Activated naive CD4-positive, alpha-beta T cell treated with anti-CD3 and anti-CD28 coated beads for 36 hours (primary cell): ENCODE data around the gene TACC3. TPM values are rescaled to one million over a fixed set of nuclear protein-coding genes. Genes with fewer than 3 reads are reported as not detected.

Experiments
- CTCF ChIA-PET: fragments of 350-600 bp; sonication (Branson Sonifier 250); formaldehyde crosslinking; loops from one replicate; lab custom pipeline; 2021; ENCODE audit warnings: antibody characterized with exemption; lab: Charles Lee
- DNase-seq: peaks from one replicate; pipeline ENCODE4 v3.0.0-alpha.2; 2020
- H3K27ac Mint-ChIP-seq: one replicate; pipeline ENCODE4 v1.8.0; 2021; ENCODE audit warnings: mild to moderate bottlenecking, mixed read lengths
- H3K27me3 Mint-ChIP-seq: one replicate; pipeline ENCODE4 v1.8.0; 2021; ENCODE audit warnings: low read depth, mixed read lengths
- H3K36me3 Mint-ChIP-seq: one replicate; pipeline ENCODE4 v1.8.0; 2021; ENCODE audit warnings: low read depth, mixed read lengths
- H3K4me1 Mint-ChIP-seq: one replicate; pipeline ENCODE4 v1.8.0; 2021; ENCODE audit warnings: low read depth, mixed read lengths
- H3K4me3 Mint-ChIP-seq: one replicate; pipeline ENCODE4 v1.8.0; 2021; ENCODE audit warnings: mild to moderate bottlenecking, moderate library complexity, mixed read lengths
- H3K9me3 Mint-ChIP-seq: one replicate; pipeline ENCODE4 v1.8.0; 2021; ENCODE audit warnings: mixed read lengths
- intact Hi-C: fragments of 100-400 bp; cut with micrococcal nuclease; formaldehyde crosslinking; loops from one replicate; pipeline ENCODE4 v1.15.1; 2023
- total RNA-seq, 2 experiments: library from RNA; stranded (reverse); gene quantifications; one replicate each; pipeline ENCODE4 v1.2.3, GENCODE V29; 2021

The TACC3 gene
- total RNA-seq, 2 experiments from 2014 or later = 246 to 264 TPM

DNA sequence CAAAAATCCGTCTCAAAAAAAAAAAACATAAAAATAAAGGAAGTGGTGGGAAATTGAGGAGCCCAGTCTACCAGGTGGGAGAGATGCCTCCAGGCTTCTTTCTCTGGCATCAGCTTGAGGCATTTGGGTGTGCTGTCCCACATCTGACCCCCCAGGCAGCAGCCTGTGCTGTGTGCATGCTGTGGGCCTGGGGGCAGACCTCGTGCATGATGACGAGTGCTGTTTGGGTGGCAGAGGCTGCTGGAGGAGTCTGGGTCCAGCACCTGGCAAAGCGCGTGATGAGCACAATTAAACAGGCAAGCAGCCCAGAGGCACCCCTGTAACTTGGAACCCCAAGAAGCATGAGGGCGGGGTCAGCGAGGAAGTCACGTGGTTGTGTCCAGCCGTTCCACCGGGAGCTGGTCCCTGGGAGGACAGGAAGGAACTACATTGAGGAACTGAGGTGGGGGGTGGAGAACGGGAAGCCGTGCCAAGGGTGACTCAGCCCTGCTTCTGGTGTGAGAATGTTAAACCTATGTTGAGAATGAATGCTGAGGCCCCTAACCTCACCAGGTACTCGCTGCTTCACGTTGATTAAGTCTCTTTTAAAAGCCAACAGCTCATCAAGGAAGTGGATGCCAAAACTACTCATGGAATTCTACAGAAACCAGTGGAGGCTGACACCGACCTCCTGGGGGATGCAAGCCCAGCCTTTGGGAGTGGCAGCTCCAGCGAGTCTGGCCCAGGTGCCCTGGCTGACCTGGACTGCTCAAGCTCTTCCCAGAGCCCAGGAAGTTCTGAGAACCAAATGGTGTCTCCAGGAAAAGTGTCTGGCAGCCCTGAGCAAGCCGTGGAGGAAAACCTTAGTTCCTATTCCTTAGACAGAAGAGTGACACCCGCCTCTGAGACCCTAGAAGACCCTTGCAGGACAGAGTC, 6.1 kb downstream of the TACC3 start:
- Mint-ChIP-seq H3K4me3 (no peak overlapping the region), H3K27me3 (no peaks in the 10 kb centered on the region), H3K9me3 (no peaks in the 10 kb centered on the region), H3K36me3 (peaks cover 76% of the 10 kb centered on the region), H3K4me1 (peaks cover 74% of the 10 kb centered on the region), H3K27ac (peak overlapping the region; percentile 46)
- CTCF ChIA-PET = interaction anchor here (0.7 to 5.9 kb wide), 4 partner anchors 13 to 35 kb away, joined by 3 to 58 read pairs (median 3); no protein-coding TSS in a partner anchor
- no peak for DNase-seq
- intact Hi-C loops = loop anchor here (2.0 to 10.0 kb wide), 2 partner anchors 15 to 737 kb away; partner anchors contain the start of genes RNF4 and SLBP

DNA sequence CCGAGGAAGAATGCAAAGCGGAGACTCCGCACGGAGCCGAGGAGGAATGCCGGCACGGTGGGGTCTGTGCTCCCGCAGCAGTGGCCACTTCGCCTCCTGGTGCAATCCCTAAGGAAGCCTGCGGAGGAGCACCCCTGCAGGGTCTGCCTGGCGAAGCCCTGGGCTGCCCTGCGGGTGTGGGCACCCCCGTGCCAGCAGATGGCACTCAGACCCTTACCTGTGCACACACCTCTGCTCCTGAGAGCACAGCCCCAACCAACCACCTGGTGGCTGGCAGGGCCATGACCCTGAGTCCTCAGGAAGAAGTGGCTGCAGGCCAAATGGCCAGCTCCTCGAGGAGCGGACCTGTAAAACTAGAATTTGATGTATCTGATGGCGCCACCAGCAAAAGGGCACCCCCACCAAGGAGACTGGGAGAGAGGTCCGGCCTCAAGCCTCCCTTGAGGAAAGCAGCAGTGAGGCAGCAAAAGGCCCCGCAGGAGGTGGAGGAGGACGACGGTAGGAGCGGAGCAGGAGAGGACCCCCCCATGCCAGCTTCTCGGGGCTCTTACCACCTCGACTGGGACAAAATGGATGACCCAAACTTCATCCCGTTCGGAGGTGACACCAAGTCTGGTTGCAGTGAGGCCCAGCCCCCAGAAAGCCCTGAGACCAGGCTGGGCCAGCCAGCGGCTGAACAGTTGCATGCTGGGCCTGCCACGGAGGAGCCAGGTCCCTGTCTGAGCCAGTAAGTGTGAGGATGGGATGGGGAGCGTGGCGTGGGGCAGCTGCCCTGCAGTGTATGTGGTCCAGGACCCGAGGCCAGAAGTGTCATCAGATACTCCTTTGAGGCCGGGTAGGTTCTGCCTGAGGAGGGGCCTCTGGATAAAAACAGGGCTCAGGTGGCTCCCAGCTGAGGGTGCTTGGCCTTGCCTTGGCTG, 7.0 kb downstream of the TACC3 start:
- CTCF ChIA-PET = interaction anchor here (0.8 to 5.9 kb wide), 2 partner anchors 23 to 36 kb away, joined by 3 to 58 read pairs; no protein-coding TSS in a partner anchor
- H3K9me3 Mint-ChIP-seq = no peaks in the 10 kb centered on the region
- peak; percentile 5 for DNase-seq
- no peaks in the 10 kb centered on the region for H3K27me3 Mint-ChIP-seq
- H3K36me3 Mint-ChIP-seq = peaks cover 73% of the 10 kb centered on the region
- peak overlapping the region; percentile 9 for H3K4me3 Mint-ChIP-seq
- peaks cover 71% of the 10 kb centered on the region for H3K4me1 Mint-ChIP-seq
- intact Hi-C loops = loop anchor here (10.0 kb wide), 1 partner anchor 736 kb away; the partner anchor contains the start of gene RNF4
- H3K27ac Mint-ChIP-seq = no peak overlapping the region

DNA sequence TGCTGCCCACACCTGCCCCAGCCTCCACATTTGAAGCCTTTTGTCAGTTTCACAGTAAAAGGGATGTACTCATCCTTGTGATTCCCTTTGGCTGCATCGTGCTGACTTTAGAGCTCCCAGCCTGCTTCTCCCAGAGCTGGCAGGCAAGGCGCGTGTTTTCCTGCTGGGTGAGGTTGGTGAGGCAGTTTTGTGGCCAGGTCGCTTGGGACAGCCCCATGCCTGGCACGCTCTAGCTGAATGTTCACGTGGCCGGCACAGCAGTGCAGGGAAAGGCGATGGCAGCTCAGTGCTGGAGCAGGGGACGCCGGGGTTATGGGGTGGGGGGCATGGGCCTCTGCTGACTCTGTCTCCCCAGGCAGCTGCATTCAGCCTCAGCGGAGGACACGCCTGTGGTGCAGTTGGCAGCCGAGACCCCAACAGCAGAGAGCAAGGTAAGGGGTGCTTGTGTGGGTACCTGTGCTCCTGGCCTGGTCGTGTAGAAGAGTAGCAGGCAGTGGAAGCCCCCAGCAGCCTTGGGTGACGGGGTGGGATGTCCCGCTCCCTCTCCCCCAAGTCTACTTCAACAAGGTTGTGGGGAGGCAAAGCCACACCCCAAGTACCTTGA, 9.3 kb downstream of the TACC3 start:
- CTCF ChIA-PET = interaction anchor here (0.6 to 2.3 kb wide), 4 partner anchors 9 to 42 kb away, joined by 3 to 17 read pairs (median 3); partner anchors contain the start of genes TACC3 and TMEM129
- H3K4me1 Mint-ChIP-seq = peaks cover 52% of the 10 kb centered on the region
- peaks cover 71% of the 10 kb centered on the region for H3K36me3 Mint-ChIP-seq

DNA sequence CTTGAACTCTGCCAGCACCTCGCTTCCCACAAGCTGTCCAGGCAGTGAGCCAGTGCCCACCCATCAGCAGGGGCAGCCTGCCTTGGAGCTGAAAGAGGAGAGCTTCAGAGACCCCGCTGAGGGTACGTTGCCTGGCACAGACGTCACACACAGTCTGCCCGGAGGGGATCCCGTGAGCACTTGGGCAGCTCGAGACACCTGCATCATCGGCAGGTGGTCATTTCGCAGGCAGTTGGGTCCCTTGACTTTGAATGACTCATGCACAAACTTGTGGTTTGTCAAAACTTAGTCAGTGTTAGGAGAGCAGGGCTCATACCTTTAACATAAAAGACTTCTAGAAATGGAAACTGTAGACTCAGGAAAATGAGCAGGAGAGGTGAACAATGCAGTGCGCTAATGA, 9.9 kb downstream of the TACC3 start:
- peaks cover 73% of the 10 kb centered on the region for H3K36me3 Mint-ChIP-seq
- peak overlapping the region; percentile 70 for H3K27ac Mint-ChIP-seq
- H3K4me3 Mint-ChIP-seq = no peak overlapping the region
- CTCF ChIA-PET = interaction anchor here (2.3 kb wide), 1 partner anchor 38 kb away, joined by 17 read pairs; no protein-coding TSS in a partner anchor
- intact Hi-C loops = no loop called here
- DNase-seq = peak; percentile 32
- no peaks in the 10 kb centered on the region for H3K27me3 Mint-ChIP-seq
- H3K4me1 Mint-ChIP-seq = peaks cover 48% of the 10 kb centered on the region
- H3K9me3 Mint-ChIP-seq = no peaks in the 10 kb centered on the region

More for the DNA sequence above, 9.3 kb downstream of the TACC3 start:
- Mint-ChIP-seq H3K27me3 (no peaks in the 10 kb centered on the region), H3K9me3 (no peaks in the 10 kb centered on the region), H3K4me3 (no peak overlapping the region), H3K27ac (no peak overlapping the region)
- intact Hi-C loops = no loop called here
- DNase-seq = no peak

DNA sequence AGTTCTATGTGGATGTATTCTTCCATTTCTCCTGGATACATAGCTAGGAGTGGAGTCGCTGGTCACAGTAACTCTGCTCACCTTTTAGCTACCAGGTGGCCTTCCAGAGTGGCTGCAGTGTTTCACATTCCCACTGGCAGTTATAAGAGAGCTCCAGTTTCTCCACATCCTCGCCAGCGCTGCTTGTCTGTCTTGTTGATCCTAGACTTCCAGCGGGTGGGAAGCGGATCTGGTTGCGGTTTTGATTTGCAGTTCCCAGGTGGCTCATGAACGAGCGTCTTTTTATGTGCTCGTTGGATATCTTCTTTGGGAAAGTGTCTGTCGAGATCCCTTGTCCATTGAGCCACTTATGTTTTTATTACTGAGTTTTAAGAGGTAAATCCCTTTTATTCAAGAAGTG, 11.6 kb downstream of the TACC3 start:
- Mint-ChIP-seq H3K4me1 (peaks cover 32% of the 10 kb centered on the region), H3K9me3 (peaks cover 4% of the 10 kb centered on the region), H3K27ac (no peak overlapping the region), H3K36me3 (peaks cover 73% of the 10 kb centered on the region), H3K27me3 (no peaks in the 10 kb centered on the region), H3K4me3 (no peak overlapping the region)
- CTCF ChIA-PET = interaction anchor here (1.1 to 1.4 kb wide), 2 partner anchors 15 to 40 kb away, joined by 5 read pairs; no protein-coding TSS in a partner anchor
- DNase-seq = no peak
- intact Hi-C loops = no loop called here

DNA sequence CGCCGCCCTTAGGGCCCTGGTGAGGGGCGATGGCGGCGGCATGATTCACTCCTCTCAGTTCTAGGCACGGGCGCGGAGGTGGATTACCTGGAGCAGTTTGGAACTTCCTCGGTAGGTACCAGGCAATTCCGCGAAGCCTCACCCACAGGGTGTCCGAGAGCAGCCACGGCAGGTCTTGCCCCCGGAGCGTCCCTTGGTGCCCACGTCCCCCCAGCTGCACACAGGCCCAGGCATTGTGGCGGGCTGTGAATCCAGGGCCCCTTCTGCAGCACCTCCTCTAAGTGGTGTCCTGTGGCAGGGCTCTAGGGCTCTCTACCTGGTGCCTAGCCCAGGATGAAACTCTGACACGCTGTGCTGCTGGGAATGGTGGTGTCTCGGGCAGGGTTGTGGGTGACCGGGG, 13.9 kb downstream of the TACC3 start:
- no peak for DNase-seq
- Mint-ChIP-seq H3K27ac (no peak overlapping the region), H3K4me1 (peaks cover 19% of the 10 kb centered on the region), H3K4me3 (no peak overlapping the region), H3K36me3 (peaks cover 75% of the 10 kb centered on the region), H3K27me3 (no peaks in the 10 kb centered on the region), H3K9me3 (peaks cover 13% of the 10 kb centered on the region)
- CTCF ChIA-PET = interaction anchor here (0.5 kb wide), 1 partner anchor 453 kb away, joined by 3 read pairs; no protein-coding TSS in a partner anchor
- intact Hi-C loops = no loop called here

DNA sequence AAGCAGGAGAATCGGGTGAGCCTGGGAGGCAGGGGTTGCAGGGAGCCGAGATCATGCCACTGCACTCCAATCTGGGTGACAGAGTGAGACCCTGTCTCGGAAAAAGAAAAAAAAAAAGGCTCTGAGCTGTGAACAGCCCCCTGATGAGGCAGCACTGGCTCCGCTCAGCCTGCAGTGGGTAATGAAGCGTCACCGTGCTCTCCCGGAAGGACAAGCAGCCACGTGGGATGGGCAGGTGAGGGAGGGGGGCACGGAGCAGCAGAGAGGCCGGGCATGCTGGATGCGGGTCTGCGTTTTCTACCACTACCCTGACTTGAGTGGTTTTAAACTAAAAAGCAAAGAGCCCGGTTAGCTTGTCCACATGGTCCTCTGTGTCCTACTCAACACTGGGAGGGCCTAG, 15.5 kb downstream of the TACC3 start:
- CTCF ChIA-PET = no interaction called here
- H3K27me3 Mint-ChIP-seq = no peaks in the 10 kb centered on the region
- intact Hi-C loops = no loop called here

DNA sequence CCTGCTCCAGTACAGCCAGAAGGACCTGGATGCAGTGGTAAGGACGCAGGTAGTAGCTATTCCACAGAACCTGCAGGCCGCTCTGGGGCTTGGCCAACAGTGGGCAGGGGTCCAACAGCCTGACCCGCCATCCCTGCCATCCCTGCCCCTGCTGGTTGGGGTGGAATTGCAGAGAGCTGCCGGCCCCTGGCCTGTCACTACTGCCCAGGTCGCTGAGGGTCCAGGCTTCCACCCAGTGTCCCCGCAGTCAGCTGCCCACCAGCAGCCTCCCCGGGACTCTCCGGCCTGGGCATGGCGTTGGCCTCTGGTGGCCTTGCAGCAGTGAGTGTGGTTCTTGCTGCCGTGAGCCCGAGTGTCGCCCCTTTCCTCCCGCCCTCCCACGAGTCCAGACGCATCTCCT, 16.3 kb downstream of the TACC3 start:
- H3K36me3 Mint-ChIP-seq = peaks cover 77% of the 10 kb centered on the region
- CTCF ChIA-PET = interaction anchor here (1.3 kb wide), 1 partner anchor 73 kb away, joined by 3 read pairs; no protein-coding TSS in a partner anchor
- peaks cover 13% of the 10 kb centered on the region for H3K9me3 Mint-ChIP-seq
- H3K4me3 Mint-ChIP-seq = no peak overlapping the region
- no peak overlapping the region for H3K27ac Mint-ChIP-seq
- DNase-seq = no peak
- intact Hi-C loops = no loop called here
- no peaks in the 10 kb centered on the region for H3K27me3 Mint-ChIP-seq
- H3K4me1 Mint-ChIP-seq = peaks cover 2% of the 10 kb centered on the region

More for the DNA sequence above, 15.5 kb downstream of the TACC3 start:
- DNase-seq = no peak
- peaks cover 4% of the 10 kb centered on the region for H3K4me1 Mint-ChIP-seq
- peaks cover 78% of the 10 kb centered on the region for H3K36me3 Mint-ChIP-seq
- H3K27ac Mint-ChIP-seq = no peak overlapping the region
- H3K9me3 Mint-ChIP-seq = peaks cover 13% of the 10 kb centered on the region
- no peak overlapping the region for H3K4me3 Mint-ChIP-seq

DNA sequence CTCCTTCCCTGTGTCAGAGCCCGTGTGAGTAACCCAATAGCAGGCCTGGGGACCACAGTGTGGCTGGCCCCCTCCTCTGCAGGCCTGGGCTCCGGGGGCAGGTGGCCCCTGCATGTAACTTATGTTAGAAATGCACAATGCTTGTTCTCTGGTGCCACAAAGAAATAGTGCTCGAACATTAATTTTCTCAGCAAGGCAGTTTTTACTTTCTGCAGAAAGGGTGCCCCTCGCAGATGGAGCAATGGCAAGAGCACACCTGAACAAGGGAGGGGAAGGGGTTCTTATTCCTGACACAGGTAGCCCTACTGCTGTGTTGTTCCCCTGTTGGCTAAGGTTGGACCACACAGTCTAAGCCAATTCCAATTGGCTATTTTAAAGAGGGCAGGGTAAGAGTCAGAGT, 17.1 kb downstream of the TACC3 start:
- DNase-seq = no peak
- Mint-ChIP-seq H3K9me3 (peaks cover 13% of the 10 kb centered on the region), H3K4me1 (no peaks in the 10 kb centered on the region), H3K27ac (no peak overlapping the region), H3K4me3 (no peak overlapping the region), H3K27me3 (no peaks in the 10 kb centered on the region), H3K36me3 (peaks cover 75% of the 10 kb centered on the region)
- CTCF ChIA-PET = interaction anchor here (1.3 kb wide), 1 partner anchor 72 kb away, joined by 3 read pairs; no protein-coding TSS in a partner anchor
- intact Hi-C loops = no loop called here

DNA sequence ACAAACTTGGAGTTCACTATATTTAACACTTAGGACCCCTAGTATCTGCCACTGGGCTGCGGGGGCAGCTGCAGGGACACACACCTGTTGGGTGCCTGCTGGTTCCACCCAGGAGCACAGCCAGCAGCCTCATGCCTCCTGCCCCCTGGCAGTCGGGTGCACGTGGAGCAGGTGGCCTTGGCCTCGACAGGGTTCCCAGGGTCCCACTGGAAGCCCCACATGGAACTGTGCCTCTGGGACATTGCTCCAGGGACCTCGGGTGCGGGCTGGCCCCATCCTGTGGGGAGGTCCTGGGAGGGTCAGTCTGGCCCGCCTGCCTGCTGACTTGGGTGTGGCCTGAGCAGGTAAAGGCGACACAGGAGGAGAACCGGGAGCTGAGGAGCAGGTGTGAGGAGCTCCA, 18.0 kb downstream of the TACC3 start:
- Mint-ChIP-seq H3K4me3 (no peak overlapping the region), H3K27me3 (no peaks in the 10 kb centered on the region)

DNA sequence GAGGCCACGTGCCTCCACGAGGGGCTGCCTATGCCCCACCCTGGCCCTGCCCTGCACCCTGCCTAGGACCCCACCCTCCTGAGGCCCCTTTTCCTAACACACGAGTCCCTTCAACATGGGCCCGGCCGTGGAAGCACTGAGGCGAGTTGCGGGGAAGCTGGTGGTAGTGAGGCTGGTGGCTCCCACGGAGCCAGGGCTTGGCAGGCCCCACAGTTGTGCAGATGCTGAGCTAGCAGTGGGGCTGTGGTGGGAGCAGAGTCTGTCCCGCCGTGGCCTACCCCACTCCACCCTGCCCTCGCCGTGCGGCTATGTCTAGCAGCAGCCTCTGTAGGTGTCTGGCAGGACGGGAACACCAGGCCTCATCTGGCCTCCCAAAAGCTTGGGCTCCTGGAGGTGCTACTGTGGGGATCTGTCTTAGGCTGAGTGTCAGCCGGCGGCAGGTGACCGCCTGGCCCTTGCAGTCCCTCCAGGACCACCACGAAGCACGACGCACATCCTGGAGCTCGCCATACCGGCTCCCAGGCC, 18.8 kb downstream of the TACC3 start:
- no peaks in the 10 kb centered on the region for H3K4me1 Mint-ChIP-seq
- CTCF ChIA-PET = interaction anchor here (1.4 kb wide), 1 partner anchor 8 kb away, joined by 3 read pairs; no protein-coding TSS in a partner anchor
- no peaks in the 10 kb centered on the region for H3K27me3 Mint-ChIP-seq
- no peak overlapping the region for H3K4me3 Mint-ChIP-seq
- H3K9me3 Mint-ChIP-seq = peaks cover 13% of the 10 kb centered on the region
- H3K27ac Mint-ChIP-seq = no peak overlapping the region
- intact Hi-C loops = no loop called here
- H3K36me3 Mint-ChIP-seq = peaks cover 71% of the 10 kb centered on the region
- no peak for DNase-seq

More for the DNA sequence above, 18.0 kb downstream of the TACC3 start:
- Mint-ChIP-seq H3K9me3 (peaks cover 13% of the 10 kb centered on the region), H3K4me1 (no peaks in the 10 kb centered on the region), H3K36me3 (peaks cover 75% of the 10 kb centered on the region), H3K27ac (no peak overlapping the region)
- no peak for DNase-seq
- intact Hi-C loops = no loop called here
- CTCF ChIA-PET = interaction anchor here (1.4 kb wide), 1 partner anchor 9 kb away, joined by 3 read pairs; no protein-coding TSS in a partner anchor
